H54 (cell line): ENCODE measurements around the gene GRPR.

Experiments used
- DNase-seq: peaks from one replicate; pipeline ENCODE4 v3.0.0; 2011; ENCODE audit warnings: low spot score, mixed read lengths; ENCODE audit not compliant: insufficient read length
- FAIRE-seq: peaks from 3 replicates; lab custom pipeline; 2011; peaks lifted over from hg19 to GRCh38; lab: Jason Lieb, UNC
- POLR2A ChIP-seq: IDR thresholded peaks from 2 replicates; pipeline ENCODE4 v1.6.1; 2011; ENCODE audit warnings: low read depth, mild to moderate bottlenecking, low read length

GRPR gene

GRCh38 chrX:16119353-16120220, 3.8 kb upstream of the GRPR start:
- DNase-seq (no peak), FAIRE-seq (no peak)
- TF ChIP-seq POLR2A: no peak

- no peak for DNase-seq
- no peak for TF ChIP-seq POLR2A
- no peak for FAIRE-seq
These were observed 2.9 kb upstream of the GRPR start for GRCh38 chrX:16120431-16120830.

- TF ChIP-seq POLR2A: no peak
- no peak for DNase-seq
- FAIRE-seq: no peak
These were observed 836 bp downstream of the GRPR start for GRCh38 chrX:16124201-16124600.

DNA sequence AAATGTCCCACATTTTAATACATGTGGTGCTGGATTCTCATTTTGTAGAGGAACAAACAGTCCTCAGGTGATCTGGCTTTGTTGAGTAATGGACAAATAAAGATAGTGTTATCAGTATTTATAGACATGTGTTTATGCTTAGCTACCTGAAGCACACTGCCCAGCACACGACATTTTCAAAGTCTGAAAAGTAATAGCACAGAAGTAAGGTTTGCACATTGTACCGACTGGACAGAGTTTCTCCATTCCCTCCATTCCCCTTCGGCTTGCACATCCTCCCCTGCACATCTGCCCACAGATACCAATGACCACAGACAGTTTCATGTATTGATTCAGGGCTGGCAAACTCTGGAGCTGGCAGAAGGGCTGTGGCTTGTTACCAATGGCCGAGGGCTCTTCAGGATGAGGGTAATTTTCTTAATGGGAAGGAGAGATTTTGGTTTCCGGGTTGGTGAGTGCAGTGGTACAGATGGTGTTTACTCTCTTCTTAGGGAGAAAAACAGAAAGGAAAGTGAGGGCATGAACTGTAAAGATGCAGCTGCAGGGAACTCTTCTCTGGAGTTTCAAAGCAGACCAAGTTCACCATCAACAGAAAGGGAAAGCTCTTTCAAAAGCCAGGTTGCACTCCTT, 2.3 kb downstream of the GRPR start:
- FAIRE-seq (no peak), DNase-seq (no peak)
- TF ChIP-seq POLR2A: no peak

DNA sequence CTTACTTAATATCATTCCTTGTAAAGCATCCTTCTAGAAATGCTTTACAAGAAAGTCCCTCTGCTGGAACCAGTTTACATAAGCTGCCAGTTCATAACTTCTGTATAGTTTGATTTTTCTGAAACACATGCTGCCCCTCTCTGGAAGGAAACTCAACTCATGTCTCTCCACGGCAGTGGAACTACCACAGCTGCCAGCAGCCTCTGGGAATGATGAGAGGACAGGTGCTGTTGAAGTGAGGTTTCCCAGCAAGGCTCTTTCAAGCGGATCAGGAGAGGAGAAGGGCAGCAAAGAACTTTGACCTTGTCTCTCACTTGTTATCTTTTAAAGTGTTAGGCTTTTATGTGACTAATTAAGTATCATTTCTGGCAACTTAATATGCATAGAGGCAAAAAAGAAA, 7.3 kb downstream of the GRPR start:
- no peak for FAIRE-seq
- no peak for TF ChIP-seq POLR2A
- no peak for DNase-seq

GRCh38 chrX:16134936-16135335, 11.6 kb downstream of the GRPR start:
- FAIRE-seq (no peak), DNase-seq (no peak)
- TF ChIP-seq POLR2A: no peak

DNA sequence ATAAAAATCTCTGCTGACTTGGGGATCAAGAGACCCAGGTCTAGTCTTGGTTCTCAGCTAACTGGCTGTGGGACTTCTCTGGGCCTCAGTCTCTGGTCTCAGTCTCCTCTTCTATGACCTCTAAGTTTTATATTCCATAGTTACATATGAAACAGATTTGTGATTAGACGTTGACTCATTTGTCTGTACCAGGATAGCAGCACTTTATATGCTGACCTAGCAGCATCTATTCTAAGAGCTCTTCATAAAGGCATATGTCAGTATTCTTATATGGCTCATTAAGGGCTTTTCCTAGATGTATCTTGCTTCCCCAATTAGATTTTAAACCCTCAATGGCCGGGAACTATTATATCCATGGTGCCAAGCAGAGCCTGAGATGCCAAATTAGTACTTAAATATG, 12.7 kb downstream of the GRPR start:
- TF ChIP-seq POLR2A: no peak
- no peak for FAIRE-seq
- DNase-seq: no peak

GRCh38 chrX:16137416-16138107, 14.2 kb downstream of the GRPR start:
- DNase-seq (no peak), FAIRE-seq (no peak)
- TF ChIP-seq POLR2A: no peak

DNA sequence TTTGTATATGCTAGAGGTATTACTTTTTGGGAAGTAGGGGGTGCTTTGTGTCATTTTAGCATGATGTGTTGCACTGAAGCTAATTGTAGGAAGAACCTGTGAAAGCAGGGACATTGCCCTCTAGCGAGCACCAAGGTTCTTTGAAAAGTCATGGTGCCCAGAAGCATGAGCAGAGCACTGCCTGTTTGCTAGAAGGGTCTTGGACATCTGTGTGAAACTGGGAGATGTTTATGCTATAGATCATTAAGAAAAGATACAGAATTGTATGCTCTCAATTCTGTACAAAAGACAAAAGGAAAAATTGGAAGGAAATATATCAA, 14.7 kb downstream of the GRPR start:
- FAIRE-seq (no peak), DNase-seq (no peak)
- no peak for TF ChIP-seq POLR2A

DNA sequence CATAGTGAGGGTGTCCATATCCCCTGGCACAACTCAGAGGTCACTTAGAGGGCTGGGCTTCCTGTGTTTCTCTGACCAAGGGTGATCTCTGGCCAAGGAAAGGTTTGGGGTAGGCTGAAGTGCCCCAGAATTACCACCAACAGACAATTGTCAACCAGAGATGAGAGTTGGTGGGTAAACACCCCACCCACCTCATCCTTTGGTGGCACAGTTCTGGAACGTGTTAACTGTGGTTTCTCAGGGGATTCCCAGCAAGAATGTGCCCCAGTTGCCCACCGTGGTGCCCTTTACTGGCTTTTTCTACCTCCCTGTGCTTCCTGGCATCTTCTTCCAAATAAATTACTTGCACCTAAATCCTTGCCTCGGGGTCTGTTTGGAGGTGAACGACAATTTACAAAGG, 17.1 kb downstream of the GRPR start:
- DNase-seq: no peak
- FAIRE-seq: no peak
- no peak for TF ChIP-seq POLR2A

- DNase-seq: no peak
- TF ChIP-seq POLR2A: no peak
- no peak for FAIRE-seq
These were observed 17.6 kb downstream of the GRPR start for GRCh38 chrX:16140983-16141382.

DNA sequence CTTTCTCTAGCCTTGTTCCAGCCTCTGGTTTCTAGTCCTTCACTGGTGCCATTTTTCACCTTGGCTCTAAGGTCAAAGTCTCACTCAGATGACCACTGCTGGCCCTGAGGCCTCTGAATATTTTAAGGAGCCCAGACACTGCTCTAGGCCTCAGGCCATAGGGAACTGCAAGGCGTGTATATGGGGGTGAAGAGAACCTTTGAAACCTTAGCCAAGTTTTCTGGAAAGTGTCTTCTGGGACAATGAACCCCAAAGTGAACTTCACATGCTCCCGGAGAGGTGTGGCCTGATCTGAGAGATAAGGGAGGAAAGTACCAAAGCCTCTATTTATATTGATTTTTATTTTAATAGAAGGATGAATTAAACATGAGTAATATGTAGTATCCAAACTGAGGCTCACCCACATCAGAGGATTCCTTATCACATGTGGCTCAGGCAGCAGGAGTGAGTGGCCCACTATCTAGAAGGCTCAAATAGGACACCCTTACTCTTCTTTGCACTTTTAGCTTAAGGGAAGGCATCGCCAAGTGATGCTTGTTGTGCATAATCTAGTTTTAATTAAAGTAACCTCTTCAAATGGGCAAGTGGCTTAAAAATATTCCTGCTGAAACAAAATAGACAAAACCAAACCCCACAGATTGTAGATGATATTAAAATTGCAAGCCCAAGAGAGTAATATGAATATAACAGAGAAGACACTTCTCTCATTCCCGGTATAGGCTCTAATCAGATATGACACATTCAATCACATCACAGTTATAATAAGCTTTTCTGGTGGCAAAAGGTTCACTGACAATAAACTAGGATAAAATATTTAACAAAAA, 18.3 kb downstream of the GRPR start:
- TF ChIP-seq POLR2A: no peak
- no peak for DNase-seq
- FAIRE-seq: no peak

DNA sequence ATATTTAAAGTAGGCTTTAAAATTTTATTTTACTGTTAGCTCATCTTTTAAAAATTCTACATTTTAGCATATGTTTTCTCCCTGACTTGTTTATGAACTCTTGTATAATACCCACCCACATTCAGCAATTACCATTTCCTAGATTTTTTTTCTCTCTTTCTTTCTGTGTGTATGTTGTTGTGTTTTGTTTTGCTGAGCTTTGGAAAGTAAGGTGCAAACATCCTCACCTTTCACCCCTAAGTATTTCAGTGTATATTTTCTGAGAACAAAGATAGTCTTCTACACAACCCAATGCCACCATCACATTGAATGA, 18.8 kb downstream of the GRPR start:
- TF ChIP-seq POLR2A: no peak
- FAIRE-seq: no peak
- no peak for DNase-seq

- FAIRE-seq (no peak), DNase-seq (no peak)
These were observed 20.6 kb downstream of the GRPR start for GRCh38 chrX:16143968-16144367.

More at GRCh38 chrX:16143968-16144367, 20.6 kb downstream of the GRPR start:
- no peak for TF ChIP-seq POLR2A
